Measurements from ENCODE around the gene KDM5B.

KDM5B gene

GRCh38 chr1:202684716-202685115 is 123.5 kb downstream of the KDM5B start:
- DNase-seq, result no peak

DNA sequence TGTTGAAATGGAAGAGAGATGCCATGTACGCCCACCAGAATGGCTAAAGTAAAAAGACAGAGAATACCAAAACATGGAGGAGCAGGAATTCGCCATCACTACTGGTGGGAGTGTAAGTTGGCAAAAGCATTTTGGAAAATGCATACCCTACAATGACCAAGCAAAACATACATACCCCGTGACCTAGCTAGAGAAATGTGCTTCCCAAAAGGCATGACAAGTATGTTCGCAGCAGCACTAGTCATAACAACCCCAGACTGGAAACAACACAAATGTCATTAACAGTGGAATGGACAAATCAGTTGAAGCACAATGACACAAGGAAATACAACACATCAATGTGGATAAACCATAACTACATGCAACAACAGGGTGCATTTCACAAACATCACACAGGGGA is 125.2 kb downstream of the KDM5B start:
- DNase-seq, result no peak

DNA sequence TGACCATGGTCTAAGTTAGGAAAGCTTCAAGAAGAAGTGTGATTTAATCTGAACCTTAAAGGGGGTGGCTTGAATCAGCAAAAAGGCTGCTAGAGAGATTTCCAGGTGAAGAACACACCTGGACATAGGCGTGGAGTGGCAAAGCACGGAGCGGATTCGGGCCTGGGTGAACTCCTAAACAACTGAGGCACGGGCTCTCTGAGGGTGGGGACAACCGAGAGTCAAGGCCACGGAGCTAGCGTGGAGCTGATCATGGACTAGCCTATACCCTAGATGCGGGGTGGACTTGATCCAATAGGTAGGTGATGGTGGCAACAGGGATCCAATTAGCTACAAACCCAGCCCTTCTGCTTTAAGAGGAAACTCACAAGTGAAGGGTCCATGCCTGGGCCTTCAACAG is 125.7 kb downstream of the KDM5B start:
- DNase-seq, result no peak

DNA sequence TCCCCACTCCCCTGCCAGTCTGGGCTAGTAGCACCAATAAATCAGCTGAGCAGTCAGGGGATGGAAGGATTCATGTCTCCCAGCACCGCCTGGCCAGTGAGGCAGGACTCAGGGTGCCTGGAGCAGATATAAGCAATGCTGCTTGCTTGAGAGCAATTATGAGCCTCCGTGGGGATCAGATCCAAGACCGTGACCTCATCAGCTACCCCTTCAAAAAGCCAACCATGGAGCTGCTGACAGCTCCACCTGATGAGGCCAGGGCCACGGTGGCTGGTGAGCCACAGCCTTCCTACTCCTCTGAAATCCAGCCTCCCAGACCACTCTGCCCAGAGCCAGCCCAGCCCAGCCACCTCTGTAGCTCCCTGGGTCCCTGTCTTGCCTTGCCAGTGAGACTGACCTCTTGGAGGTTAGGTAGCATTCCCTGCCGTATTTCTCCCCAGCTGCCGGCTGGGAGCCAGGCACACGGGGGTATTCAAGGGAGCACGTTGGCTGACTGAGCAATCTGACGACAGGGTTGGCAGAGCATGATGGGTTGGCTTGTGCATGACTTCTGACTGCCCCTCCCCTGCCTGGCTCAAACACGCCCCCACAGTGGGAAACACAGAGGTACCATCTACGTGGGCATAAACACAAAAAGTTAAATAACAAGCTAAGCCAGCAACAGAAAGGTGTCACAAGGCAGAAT is 126.3 kb downstream of the KDM5B start:
- no peak for DNase-seq

DNA sequence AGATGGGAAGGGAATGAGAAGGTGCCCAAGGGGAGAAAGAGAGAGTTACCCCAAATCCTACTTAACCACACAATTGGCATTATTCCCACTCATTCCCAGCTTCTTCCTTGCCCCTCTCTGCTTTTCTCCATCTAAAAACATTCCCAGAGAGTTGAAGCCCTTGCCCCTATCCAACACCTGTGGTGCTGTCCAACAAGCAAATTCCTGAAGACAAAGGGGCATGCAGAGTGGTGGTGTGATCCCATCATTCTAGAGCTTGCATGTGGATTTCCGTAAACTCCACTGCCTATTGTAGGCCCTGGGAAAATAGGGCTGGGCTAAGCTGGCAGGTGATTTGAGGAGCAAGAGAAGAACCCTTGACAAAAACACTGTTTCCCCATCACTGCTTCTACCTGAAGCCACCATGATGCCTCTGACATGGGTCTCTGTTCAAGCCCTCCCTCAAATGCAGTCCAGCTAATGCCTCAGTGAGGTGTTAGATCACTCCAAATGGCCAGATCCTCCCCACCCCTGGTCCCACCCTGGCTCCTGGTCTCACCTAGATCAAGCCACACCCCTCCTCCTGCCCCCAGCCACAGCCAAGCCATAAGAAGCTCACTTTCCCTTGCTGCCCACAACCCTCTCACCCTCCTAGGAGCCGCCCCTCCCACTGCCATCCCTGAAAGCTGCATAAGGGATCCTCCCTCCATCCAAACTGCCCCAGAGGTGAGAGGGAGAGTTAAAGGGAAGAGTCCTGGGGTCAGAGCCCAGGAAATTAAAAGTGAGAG is 127.5 kb downstream of the KDM5B start:
- DNase-seq, result no peak

DNA sequence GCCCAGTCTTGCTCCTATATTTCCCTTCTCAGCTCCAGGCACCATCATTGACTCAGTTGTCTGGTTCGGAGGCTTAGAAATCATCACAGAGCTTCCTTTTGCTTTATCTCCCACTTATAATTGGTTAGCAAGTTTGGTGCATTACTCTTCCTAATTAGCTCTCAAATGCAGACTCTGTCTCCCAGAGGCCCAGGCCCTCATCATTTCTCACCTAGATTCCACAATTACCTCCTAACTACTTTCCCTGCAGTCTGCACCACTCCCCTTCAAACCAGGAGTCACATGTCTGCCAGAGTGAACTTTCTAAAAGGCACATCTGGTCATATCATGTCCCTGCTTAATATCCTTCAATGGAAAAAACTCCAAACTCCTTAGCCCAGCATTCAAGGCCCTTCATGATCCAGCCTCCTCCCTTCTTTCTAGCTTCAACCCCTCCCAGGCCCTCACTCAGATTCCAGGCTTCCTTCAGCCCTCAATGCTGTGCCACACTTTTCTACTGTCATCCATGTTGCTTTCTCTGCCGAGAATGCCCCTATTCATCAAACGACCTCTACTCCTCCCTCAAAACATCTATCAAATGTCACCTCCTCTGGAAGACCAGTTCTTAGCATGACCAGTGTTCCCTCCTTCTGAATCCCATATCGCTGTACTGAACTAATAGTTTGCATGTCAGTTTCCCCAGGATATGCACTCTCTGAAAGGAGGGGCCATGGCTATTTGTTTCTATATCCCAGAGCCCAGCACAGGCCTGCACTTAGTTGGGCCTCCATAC is 128.6 kb downstream of the KDM5B start:
- no peak for DNase-seq

DNA sequence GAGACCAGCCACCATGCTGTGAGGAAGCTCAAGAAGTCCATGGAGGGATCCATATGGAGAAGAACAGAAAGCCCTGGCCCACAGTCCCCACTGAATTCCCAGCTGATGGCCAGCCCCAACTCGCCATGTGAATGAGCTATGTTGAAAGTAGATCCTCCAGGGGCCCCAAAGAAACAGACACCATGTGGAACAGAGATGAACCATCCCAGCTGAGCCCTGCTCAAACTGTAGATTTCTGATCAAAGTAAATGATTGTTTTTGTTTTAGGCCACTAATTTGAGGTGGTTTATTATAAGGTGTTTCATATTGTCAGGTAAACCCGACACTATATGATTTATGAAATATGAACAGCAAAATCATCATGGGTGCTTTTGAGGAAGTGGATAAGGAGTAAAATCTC is 130.8 kb downstream of the KDM5B start:
- DNase-seq, result no peak
